Nephron (organoid): ENCODE measurements around the gene MRGPRF.

ENCODE experiments used
- H3K27ac Mint-ChIP-seq, 3 experiments: 2 replicates each; pipeline ENCODE4 v1.8.0; 2020; ENCODE audit warnings: mixed read lengths in 3 of 3, mild to moderate bottlenecking in 2 of 3, moderate library complexity in 1 of 3
- H3K27me3 Mint-ChIP-seq: 2 replicates; pipeline ENCODE4 v1.8.0; 2021; ENCODE audit warnings: low read depth, mild to moderate bottlenecking, moderate library complexity, mixed read lengths
- H3K36me3 Mint-ChIP-seq: 2 replicates; pipeline ENCODE4 v1.8.0; 2020; ENCODE audit warnings: low read depth, mixed read lengths
- H3K4me1 Mint-ChIP-seq: 2 replicates; pipeline ENCODE4 v1.8.0; 2020; ENCODE audit warnings: mixed read lengths
- H3K4me3 Mint-ChIP-seq, 3 experiments: 2 replicates each; pipeline ENCODE4 v1.8.0; 2020; ENCODE audit warnings: mild to moderate bottlenecking in 3 of 3, mixed read lengths in 3 of 3, moderate library complexity in 2 of 3
- H3K9me3 Mint-ChIP-seq: 2 replicates; pipeline ENCODE4 v1.8.0; 2020; ENCODE audit warnings: mixed read lengths
- CTCF ChIP-seq, 3 experiments: fragments of 200-600 bp; sonication (generic); IDR thresholded peaks; one replicate each; pipeline ENCODE4 v1.5.0; 2021; ENCODE audit warnings: antibody characterized with exemption in 3 of 3; ENCODE audit not compliant: unreplicated experiment in 3 of 3

The MRGPRF gene

GRCh38 chr11:68954836-68955606 is 58.0 kb downstream of the MRGPRF start:
- H3K4me3 Mint-ChIP-seq, result peak overlapping the region in 2 of 3 experiments; percentile 45 to 52
- H3K36me3 Mint-ChIP-seq, result no peaks in the 10 kb centered on the region
- peaks cover 11% of the 10 kb centered on the region for H3K4me1 Mint-ChIP-seq
- H3K27ac Mint-ChIP-seq, result peak overlapping the region; percentile 55 to 60 (median 55)
- peaks cover 10% of the 10 kb centered on the region for H3K27me3 Mint-ChIP-seq
- H3K9me3 Mint-ChIP-seq, result peaks cover 2% of the 10 kb centered on the region
- no peak for TF ChIP-seq CTCF (IDR thresholded peaks at IDR 0.05; ENCODE audit: unreplicated experiment in 3 of 3)
